Activated T-cell treated with anti-CD3 and anti-CD28 coated beads, Interleukin-2, amount 50 U/mL, for 72 hours (primary cell): ENCODE measurements around the gene CABLES1. TPM values are rescaled to one million over a fixed set of nuclear protein-coding genes. Genes with fewer than 3 reads are reported as not detected.
"Not testable (repeated sequence)": the region's sequence is repeated elsewhere in the genome, so short reads cannot be mapped to it uniquely, and the experiment has no call there.

Experiments used
- ATAC-seq, 2 donors: fragments of 150-1000 bp; cut with Tn5 transposase; replicated peaks in 1 of 2; 2 replicates each; pipeline ENCODE4 v1.10.0; 2021; ENCODE audit warnings: moderate library complexity in 2 of 2, mild to moderate bottlenecking in 1 of 2
- DNase-seq, 2 donors: peaks; one replicate each; pipeline ENCODE4 v3.0.0; 2021 to 2022; ENCODE audit warnings: mixed read lengths in 1 of 2
- H3K27ac Mint-ChIP-seq: one replicate; pipeline ENCODE4 v1.8.0; 2022; ENCODE audit warnings: mild to moderate bottlenecking, moderate library complexity, mixed read lengths
- H3K27me3 Mint-ChIP-seq: one replicate; pipeline ENCODE4 v1.8.0; 2022; ENCODE audit warnings: low read depth, mixed read lengths
- H3K36me3 Mint-ChIP-seq, 2 donors: one replicate each; pipeline ENCODE4 v1.8.0; 2022; ENCODE audit warnings: mixed read lengths in 2 of 2, mild to moderate bottlenecking in 1 of 2; ENCODE audit not compliant: insufficient read depth in 2 of 2
- H3K4me1 Mint-ChIP-seq: one replicate; pipeline ENCODE4 v1.8.0; 2022; ENCODE audit warnings: low read depth, mixed read lengths
- H3K4me3 Mint-ChIP-seq, 2 donors: one replicate each; pipeline ENCODE4 v1.8.0; 2022; ENCODE audit warnings: mild to moderate bottlenecking in 2 of 2, mixed read lengths in 2 of 2, moderate library complexity in 2 of 2
- H3K9me3 Mint-ChIP-seq, 2 donors: one replicate each; pipeline ENCODE4 v1.8.0; 2022; ENCODE audit warnings: mixed read lengths in 2 of 2
- total RNA-seq, 2 donors: library from RNA; stranded (reverse); gene quantifications; one replicate each; pipeline ENCODE4 v1.2.3, GENCODE V29; 2022

The CABLES1 gene, protein sequence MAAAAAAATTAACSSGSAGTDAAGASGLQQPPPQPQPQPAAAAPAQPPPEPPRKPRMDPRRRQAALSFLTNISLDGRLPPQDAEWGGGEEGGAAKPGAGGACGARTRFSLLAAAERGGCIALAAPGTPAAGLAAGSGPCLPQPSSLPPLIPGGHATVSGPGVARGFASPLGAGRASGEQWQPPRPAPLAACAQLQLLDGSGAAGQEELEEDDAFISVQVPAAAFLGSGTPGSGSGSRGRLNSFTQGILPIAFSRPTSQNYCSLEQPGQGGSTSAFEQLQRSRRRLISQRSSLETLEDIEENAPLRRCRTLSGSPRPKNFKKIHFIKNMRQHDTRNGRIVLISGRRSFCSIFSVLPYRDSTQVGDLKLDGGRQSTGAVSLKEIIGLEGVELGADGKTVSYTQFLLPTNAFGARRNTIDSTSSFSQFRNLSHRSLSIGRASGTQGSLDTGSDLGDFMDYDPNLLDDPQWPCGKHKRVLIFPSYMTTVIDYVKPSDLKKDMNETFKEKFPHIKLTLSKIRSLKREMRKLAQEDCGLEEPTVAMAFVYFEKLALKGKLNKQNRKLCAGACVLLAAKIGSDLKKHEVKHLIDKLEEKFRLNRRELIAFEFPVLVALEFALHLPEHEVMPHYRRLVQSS
- 10 to 100 TPM in 1 of 2 donors, 1 to 10 TPM in 1; 5.5 to 15.0 TPM for total RNA-seq

DNA sequence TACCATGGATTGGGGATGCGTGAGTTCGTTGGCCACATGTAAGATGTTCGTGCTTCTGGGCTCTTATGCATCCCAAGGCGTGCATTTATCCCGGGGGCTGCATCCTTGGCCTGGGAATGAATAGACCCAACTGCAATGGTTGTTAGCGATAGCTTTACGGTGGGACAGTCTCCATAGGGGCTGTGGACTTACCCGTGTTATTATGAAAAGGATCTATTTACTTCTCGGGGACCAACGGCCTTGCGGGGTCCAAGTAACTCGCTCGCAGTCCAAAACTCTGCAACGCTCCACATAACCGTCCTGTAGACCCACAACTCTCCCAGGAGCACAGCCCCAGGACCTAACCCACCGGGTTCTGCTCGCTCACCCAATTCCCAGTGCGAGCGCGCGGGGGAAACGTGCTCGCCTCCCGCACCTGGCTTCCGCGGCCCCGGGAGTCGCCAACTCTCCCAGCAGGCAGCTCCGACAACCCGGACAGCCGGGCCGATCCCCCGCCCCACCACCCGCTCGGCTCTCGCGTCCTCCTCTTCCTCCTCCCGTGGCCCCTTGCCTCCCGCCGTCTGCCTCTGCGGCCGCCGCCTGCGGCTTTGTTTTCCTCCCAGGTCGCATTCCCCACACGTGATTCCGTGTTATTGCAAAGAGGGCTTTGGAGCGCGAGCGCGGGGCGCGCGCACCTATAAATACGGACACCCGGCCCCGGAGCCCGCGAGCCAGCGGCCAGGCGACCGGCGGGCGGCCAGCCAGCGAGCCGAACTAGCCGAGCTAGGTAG, at the start of gene CABLES1:
Gene CABLES1 (plus strand): TSS at position 706 of the 770 bp plus-strand sequence. CDS start 278 bp downstream, outside the sequence.
- peaks cover 15% of the 10 kb centered on the region for H3K4me1 Mint-ChIP-seq
- ATAC-seq = peak; percentile 34 to 35
- peak; percentile 44 to 45 for DNase-seq
- H3K27ac Mint-ChIP-seq = peak within 1 kb of the TSS; percentile 66
- peak within 1 kb of the TSS; percentile 83 to 91 for H3K4me3 Mint-ChIP-seq
- no peaks in the 10 kb centered on the region for H3K9me3 Mint-ChIP-seq
- peaks cover 0 to 4% of the 10 kb centered on the region in 2 donors for H3K36me3 Mint-ChIP-seq
- peaks cover 32% of the 10 kb centered on the region for H3K27me3 Mint-ChIP-seq

DNA sequence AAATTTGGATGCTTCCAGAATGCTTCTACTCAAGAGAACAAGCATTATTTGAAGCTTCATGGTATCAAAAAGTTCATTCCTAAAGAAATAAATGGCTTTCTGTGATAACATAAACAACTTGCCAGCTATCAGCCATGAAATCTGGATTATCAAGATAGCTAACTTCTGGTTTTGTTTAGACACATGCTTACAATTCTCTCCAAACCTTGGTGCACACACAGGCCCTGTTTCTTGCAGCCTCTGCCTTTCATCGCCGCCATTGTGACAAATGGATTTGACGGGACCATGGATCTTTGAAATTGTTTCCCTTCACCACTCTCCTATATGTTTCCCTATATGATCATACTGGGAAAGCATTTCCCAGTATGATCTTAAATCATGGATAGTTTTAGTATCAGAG, 47.9 kb upstream of the CABLES1 start:
- ATAC-seq = no peak
- no peaks in the 10 kb centered on the region for H3K9me3 Mint-ChIP-seq
- H3K27me3 Mint-ChIP-seq = no peaks in the 10 kb centered on the region
- no peak for DNase-seq
- no peak overlapping the region for H3K4me3 Mint-ChIP-seq
- no peaks in the 10 kb centered on the region for H3K36me3 Mint-ChIP-seq
- peaks cover 8% of the 10 kb centered on the region for H3K4me1 Mint-ChIP-seq
- no peak overlapping the region for H3K27ac Mint-ChIP-seq

DNA sequence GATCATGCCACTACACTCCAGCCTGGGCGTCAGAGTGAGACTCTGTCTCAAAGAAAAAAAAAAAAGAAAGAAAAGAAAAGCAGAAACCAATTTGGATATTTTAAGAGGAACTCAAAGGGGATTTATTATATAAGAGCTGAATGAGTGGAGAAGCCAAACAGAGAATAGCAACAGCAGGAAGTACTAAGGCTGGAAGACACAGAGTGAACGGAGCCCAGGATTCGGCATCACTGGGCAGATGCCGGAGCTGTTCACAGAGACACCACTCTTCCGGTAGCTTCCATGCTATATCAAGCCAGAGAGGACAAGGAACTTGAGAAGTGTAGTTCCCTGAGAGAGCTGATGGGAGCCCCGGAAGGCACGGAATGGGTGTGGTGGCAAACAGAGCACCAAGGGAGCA, 47.0 kb upstream of the CABLES1 start:
- no peaks in the 10 kb centered on the region for H3K36me3 Mint-ChIP-seq
- H3K27ac Mint-ChIP-seq = no peak overlapping the region
- no peaks in the 10 kb centered on the region for H3K27me3 Mint-ChIP-seq
- DNase-seq (no peak), ATAC-seq (no peak)
- H3K4me1 Mint-ChIP-seq = peaks cover 8% of the 10 kb centered on the region
- no peaks in the 10 kb centered on the region for H3K9me3 Mint-ChIP-seq
- no peak overlapping the region for H3K4me3 Mint-ChIP-seq

DNA sequence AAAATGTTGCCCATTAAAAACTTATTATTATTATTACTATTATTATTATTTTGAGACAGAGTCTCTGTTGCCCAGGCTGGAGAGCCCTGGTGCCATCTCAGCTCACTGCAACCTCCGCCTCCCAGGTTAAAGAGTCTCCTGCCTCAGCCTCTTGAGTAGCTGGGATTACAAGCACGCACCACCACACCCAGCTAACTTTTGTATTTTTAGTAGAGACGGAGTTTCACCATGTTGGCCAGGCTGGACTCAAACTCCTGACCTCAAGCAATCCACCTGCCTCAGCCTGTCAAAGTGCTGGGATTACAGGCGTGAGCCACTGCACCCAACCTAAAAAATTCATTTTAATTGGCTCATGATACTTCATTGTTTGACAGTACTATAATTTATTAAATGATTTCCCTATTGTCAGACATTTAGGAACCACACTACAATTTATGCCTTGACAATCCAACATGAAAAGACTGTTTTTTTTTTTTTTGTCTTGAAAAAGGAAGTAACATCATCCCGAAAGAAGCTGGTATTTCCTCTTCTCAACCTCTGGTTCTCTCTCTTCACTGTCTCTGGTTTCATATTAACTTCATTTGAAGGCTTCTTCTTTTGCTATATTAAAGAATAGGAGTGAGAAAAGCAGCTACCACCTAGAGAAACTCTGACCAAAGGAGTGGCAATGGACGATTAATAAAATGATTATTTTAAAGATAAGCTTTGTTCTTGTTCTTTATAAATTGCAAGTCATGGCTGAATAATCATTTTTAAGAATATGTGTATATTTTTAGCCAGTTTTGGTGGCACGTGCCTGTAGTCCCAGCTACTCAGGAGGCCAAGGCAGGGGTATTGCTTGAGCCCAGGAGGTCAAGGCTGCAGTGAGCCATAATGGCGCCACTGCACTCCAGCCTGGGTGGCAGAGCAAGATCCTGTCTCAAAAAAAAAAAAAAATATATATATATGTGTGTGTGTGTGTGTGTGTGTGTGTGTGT, 44.0 kb upstream of the CABLES1 start:
- H3K36me3 Mint-ChIP-seq = not testable (repeated sequence)

DNA sequence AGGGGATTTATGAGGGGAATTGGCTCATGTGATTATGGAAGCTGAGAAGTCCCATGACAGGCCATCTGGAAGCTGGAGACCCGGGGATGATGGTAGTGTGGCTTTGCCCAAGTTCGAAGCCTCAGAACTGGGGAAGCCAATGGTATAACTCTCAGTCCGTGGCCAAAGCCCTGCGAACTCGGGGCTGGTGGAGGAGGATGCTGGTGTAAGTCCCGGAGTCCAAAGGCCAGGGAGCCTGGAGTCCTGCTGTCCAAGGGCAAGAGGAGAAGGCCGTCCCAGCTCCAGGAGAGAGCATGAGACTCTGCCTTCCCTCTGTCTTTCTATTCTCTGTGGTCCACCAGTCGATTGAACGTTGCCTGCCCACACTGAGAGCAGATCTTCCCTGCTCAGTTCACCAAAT, 43.2 kb upstream of the CABLES1 start:
- ATAC-seq = no peak
- H3K4me1 Mint-ChIP-seq = peaks cover 8% of the 10 kb centered on the region
- no peak overlapping the region for H3K27ac Mint-ChIP-seq
- no peaks in the 10 kb centered on the region for H3K36me3 Mint-ChIP-seq
- H3K9me3 Mint-ChIP-seq = no peaks in the 10 kb centered on the region
- no peak overlapping the region for H3K4me3 Mint-ChIP-seq
- DNase-seq = no peak
- H3K27me3 Mint-ChIP-seq = no peaks in the 10 kb centered on the region

More for the DNA sequence above, 44.0 kb upstream of the CABLES1 start:
- not testable (repeated sequence) for H3K4me1 Mint-ChIP-seq, H3K27me3 Mint-ChIP-seq, H3K27ac Mint-ChIP-seq, ATAC-seq, H3K9me3 Mint-ChIP-seq, DNase-seq
- peak overlapping the region in 1 of 2 donors; percentile 24 for H3K4me3 Mint-ChIP-seq

DNA sequence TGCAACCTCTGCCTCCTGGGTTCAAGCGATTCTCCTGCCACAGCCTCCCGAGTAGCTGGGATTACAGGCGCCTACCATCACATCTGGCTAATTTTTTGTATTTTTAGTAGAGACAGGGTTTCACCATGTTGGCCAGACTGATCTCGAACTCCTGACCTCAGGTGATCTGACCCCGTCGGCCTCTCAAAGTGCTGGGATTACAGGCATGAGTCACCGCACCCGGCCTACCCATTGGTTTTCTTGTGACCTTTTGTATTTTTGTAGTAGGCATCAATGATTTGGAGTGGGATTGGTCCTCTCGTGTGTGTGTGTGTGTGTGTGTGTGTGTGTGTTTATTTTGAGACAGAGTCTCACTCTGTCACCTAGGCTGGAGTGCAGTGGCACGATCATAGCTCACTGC, 42.2 kb upstream of the CABLES1 start:
- H3K9me3 Mint-ChIP-seq, DNase-seq, H3K36me3 Mint-ChIP-seq, H3K27me3 Mint-ChIP-seq, H3K4me1 Mint-ChIP-seq, ATAC-seq, H3K4me3 Mint-ChIP-seq, H3K27ac Mint-ChIP-seq: not testable (repeated sequence)

DNA sequence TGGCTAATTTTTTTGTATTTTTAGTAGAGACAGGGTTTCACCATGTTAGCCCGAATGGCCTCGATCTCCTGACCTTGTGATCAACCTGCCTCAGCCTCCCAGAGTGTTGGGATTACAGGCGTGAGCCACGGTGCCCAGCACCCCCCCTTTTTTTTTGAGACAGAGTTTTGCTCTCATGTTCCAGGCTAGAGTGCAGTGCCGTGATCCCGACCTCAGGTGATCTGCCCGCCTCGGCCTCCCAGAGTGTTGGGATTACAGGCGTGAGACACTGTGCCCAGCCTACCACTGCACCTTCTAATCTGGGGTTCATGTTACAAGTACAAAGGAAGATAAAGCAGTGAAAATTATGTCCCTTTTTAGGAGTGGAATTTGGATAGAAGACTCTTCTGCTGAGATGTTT, 41.5 kb upstream of the CABLES1 start:
- Mint-ChIP-seq H3K4me3 (no peak overlapping the region), H3K9me3 (no peaks in the 10 kb centered on the region), H3K36me3 (no peaks in the 10 kb centered on the region), H3K27ac (no peak overlapping the region), H3K4me1 (peaks cover 8% of the 10 kb centered on the region), H3K27me3 (no peaks in the 10 kb centered on the region)
- ATAC-seq = no peak
- DNase-seq = no peak

DNA sequence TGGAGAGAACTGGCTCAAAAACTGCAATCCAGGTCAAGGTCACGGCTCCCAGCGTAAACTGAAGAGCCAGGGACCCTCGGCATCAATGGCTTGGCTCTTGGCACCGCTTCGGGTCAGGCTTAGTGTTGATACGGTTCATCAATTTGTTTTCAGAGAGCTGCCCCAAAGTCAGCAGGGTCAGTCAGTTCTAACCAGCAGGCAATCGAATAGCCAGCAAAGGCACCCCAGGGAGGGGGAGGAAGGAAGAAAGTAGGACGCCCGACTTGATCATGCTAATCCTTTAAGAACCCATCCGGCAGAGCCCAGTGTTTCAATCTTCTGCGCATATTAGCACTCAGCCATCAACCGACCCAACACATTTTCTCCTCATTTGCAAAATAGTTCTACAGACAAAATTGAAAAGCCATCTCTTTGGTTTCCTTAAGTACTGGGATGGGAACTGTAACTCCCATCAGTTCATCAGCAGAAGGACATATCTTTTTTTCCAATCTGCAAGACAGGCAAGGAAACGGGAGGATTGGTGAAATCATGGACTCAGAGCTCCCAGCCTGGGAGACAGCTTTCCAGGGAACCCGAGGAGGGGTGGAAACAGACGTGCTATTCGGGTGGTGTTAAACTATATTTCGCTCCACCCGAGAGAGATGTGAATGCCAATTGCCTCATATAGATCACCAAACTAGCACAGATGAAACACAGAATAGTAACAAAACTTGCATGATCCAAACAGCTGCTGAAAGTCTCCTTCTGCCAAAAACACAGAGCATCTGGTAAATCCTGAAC, 40.7 kb upstream of the CABLES1 start:
- Mint-ChIP-seq H3K27me3 (no peaks in the 10 kb centered on the region), H3K9me3 (no peaks in the 10 kb centered on the region), H3K4me3 (no peak overlapping the region), H3K4me1 (peaks cover 8% of the 10 kb centered on the region), H3K27ac (no peak overlapping the region), H3K36me3 (no peaks in the 10 kb centered on the region)
- no peak for ATAC-seq
- DNase-seq = no peak

DNA sequence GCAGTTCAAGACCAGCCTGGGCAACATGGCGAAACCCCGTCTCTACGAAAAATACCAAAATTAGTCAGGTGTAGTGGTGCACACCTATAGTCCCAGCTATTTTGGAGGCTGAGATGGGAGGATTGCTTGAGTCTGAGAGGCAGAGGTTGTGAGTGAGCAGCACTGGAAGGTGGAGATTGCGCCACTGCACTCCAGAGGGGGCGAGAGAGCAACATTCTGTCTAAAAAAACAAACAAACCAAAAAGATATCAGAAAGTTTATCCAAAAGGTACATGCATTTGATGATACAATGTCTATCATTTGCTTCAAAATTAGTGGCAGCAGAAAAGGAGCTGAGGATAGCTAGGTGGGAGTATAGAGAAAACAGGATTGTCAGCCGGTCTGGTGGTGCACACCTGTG, 39.8 kb upstream of the CABLES1 start:
- H3K9me3 Mint-ChIP-seq = no peaks in the 10 kb centered on the region
- H3K27me3 Mint-ChIP-seq = no peaks in the 10 kb centered on the region
- no peaks in the 10 kb centered on the region for H3K36me3 Mint-ChIP-seq
- ATAC-seq (no peak), DNase-seq (no peak)
- no peak overlapping the region for H3K27ac Mint-ChIP-seq
- H3K4me3 Mint-ChIP-seq = no peak overlapping the region
- H3K4me1 Mint-ChIP-seq = peaks cover 8% of the 10 kb centered on the region

DNA sequence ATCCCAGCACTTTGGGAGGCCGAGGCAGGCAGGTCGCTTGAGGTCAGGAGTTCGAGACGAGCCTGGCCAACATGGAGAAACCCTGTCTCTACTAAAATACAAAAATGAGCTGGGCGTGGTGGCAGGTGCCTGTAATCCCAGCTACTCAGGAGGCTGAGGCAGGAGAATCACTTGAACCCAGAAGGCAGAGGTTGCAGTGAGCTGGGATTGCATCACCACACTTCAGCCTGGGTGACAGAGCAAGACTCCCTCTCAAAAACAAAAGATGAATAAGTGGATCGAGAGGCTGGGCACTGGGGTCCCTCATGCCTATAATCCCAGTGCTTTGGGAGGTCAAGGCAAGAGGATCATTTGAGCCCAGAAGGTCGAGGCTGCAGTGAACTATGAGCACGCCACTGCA, 38.3 kb upstream of the CABLES1 start:
- DNase-seq, H3K4me1 Mint-ChIP-seq, H3K36me3 Mint-ChIP-seq, H3K27ac Mint-ChIP-seq, H3K4me3 Mint-ChIP-seq, H3K27me3 Mint-ChIP-seq, H3K9me3 Mint-ChIP-seq, ATAC-seq: not testable (repeated sequence)

DNA sequence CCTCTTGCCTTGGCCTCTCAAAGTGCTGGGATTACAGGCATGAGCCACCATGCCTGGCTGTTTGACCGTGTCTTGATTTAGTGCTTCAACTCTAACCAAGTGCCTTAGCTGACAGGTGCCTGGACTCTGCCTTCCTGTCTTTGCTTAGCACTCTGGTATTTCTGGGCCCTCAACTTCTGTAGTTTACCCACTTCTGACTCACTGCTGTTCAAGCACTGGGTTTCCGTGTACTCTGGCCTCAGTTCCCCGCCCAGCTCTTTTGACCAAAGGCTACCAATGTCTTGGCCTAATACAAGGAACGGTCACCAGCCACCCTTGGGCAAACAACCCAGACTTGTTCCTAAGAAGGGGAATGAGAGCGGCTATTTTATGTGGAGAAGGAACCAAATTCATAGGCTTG, 35.7 kb upstream of the CABLES1 start:
- ATAC-seq = no peak
- H3K27ac Mint-ChIP-seq = no peak overlapping the region
- no peaks in the 10 kb centered on the region for H3K27me3 Mint-ChIP-seq
- H3K36me3 Mint-ChIP-seq = no peaks in the 10 kb centered on the region
- no peak overlapping the region for H3K4me3 Mint-ChIP-seq
- no peaks in the 10 kb centered on the region for H3K9me3 Mint-ChIP-seq
- DNase-seq = no peak
- H3K4me1 Mint-ChIP-seq = no peaks in the 10 kb centered on the region
